ENCODE results near the gene OSBPL3. TPM values are rescaled to one million over a fixed set of nuclear protein-coding genes. Genes with fewer than 3 reads are reported as not detected.

The OSBPL3 gene
- total RNA-seq, 1 experiment from 2014 or later = 45.1 TPM

DNA sequence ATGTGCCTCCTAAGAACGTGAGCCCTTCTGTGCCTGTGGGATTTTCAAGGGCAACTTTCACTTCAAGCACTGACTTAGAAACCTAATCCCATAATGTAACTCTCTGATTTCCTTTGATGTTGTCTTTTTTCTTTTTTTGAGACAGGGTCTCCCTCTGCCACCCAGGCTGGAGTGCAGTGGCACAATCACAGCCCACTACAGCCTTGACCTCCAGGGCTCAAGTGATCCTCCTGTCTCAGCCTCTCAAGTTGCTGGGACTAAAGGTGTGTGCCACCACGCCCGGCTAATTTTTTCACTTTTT, 158.3 kb downstream of the OSBPL3 start:
- Mint-ChIP-seq H3K36me3 (ENCODE audit: insufficient read depth, unreplicated experiment) (peaks cover 49% of the 10 kb centered on the region), H3K27ac (ENCODE audit: unreplicated experiment) (peak overlapping the region; percentile 67), H3K27me3 (ENCODE audit: insufficient read depth, unreplicated experiment) (no peaks in the 10 kb centered on the region), H3K4me1 (ENCODE audit: low read depth, unreplicated experiment) (peaks cover 33% of the 10 kb centered on the region), H3K9me3 (ENCODE audit: unreplicated experiment) (no peaks in the 10 kb centered on the region), H3K4me3 (ENCODE audit: unreplicated experiment) (no peak overlapping the region)
- Histone ChIP-seq H3K36me3 (ENCODE audit: control insufficient read depth, insufficient read depth, low read length) (no peaks in the 10 kb centered on the region), H3K9me3 (no peaks in the 10 kb centered on the region), H3K4me1 (peaks cover 48% of the 10 kb centered on the region), H3K4me3 (ENCODE audit: low read depth, low read length) (no peak overlapping the region), H3K27me3 (replicated peaks; ENCODE audit: control insufficient read depth, insufficient read depth, low read length) (no peaks in the 10 kb centered on the region)
- no peak for TF ChIP-seq CTCF (IDR thresholded peaks at IDR 0.05; ENCODE audit: insufficient read depth in 1 of 2, low read depth in 1 of 2, low read length in 1 of 2, severe bottlenecking in 1 of 2, unreplicated experiment in 1 of 2)
- no TSS peak for BruUV-seq (replicated peaks)
- intact Hi-C loops (cut with micrococcal nuclease; ENCODE audit: unreplicated experiment) = loop anchor here (2.0 kb wide), 1 partner anchor 79 kb away; no protein-coding TSS in a partner anchor
- ChIA-PET POLR2A (interaction anchor here (0.5 kb wide), 1 partner anchor 9 kb away, joined by 4 read pairs; no protein-coding TSS in a partner anchor), CTCF (interaction anchor here (1.2 to 2.5 kb wide), 4 partner anchors 9 to 248 kb away, joined by 3 to 18 read pairs (median 8); no protein-coding TSS in a partner anchor)
- no peak for DNase-seq

DNA sequence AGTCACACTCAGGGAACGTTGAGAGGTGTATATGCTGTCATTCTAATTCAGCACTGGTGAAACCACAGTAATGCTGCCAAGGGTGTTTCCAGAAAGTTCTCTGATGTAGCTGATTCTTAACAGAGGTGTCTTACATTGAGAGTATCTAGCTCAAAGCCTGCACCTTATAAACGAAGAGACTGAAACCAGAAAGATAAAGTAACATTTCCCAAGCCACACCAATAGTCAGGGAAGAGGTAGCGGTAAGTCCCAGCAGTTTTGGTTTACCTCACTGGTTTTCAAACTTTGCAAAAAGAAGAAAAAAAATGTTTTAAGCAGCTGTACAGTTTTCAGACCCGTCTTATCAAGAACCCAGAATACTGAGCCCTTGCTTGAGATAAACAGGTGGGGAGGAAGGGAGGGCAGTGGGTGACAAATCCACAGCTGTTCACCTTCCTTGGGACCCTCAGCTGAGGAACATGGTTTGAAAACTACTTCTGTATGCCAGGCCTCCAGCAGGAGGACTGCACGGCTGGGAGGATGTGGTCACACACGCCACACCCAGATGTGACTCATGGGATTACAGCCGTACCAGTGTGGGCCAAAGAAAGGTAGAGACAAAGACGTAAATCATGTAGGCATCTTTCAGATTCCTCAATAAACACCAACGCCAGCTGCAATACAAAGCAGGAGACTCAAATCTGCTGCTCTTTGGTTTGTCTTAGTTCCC, 158.8 kb downstream of the OSBPL3 start:
- peak overlapping the region; percentile 67 for H3K27ac Mint-ChIP-seq (ENCODE audit: unreplicated experiment)
- H3K36me3 Mint-ChIP-seq (ENCODE audit: insufficient read depth, unreplicated experiment) = peaks cover 47% of the 10 kb centered on the region
- H3K9me3 ChIP-seq = no peaks in the 10 kb centered on the region
- TSS peak; percentile 39 for BruUV-seq (replicated peaks)
- H3K4me3 Mint-ChIP-seq (ENCODE audit: unreplicated experiment) = no peak overlapping the region
- POLR2A ChIA-PET = interaction anchor here (0.5 kb wide), 1 partner anchor 9 kb away, joined by 4 read pairs; no protein-coding TSS in a partner anchor
- no peaks in the 10 kb centered on the region for H3K36me3 ChIP-seq (ENCODE audit: control insufficient read depth, insufficient read depth, low read length)
- H3K27me3 Mint-ChIP-seq (ENCODE audit: insufficient read depth, unreplicated experiment) = no peaks in the 10 kb centered on the region
- H3K9me3 Mint-ChIP-seq (ENCODE audit: unreplicated experiment) = no peaks in the 10 kb centered on the region
- TF ChIP-seq CTCF (IDR thresholded peaks at IDR 0.05; ENCODE audit: insufficient read depth in 1 of 2, low read depth in 1 of 2, low read length in 1 of 2, severe bottlenecking in 1 of 2, unreplicated experiment in 1 of 2) = no peak
- intact Hi-C loops (cut with micrococcal nuclease; ENCODE audit: unreplicated experiment) = loop anchor here (2.0 kb wide), 1 partner anchor 80 kb away; no protein-coding TSS in a partner anchor
- CTCF ChIA-PET = interaction anchor here (0.6 to 2.5 kb wide), 8 partner anchors 9 to 276 kb away, joined by 3 to 18 read pairs (median 5); partner anchors contain the start of gene OSBPL3
- DNase-seq = peak; percentile 58 to 85
- peaks cover 43% of the 10 kb centered on the region for H3K4me1 ChIP-seq
- peaks cover 28% of the 10 kb centered on the region for H3K4me1 Mint-ChIP-seq (ENCODE audit: low read depth, unreplicated experiment)
- no peaks in the 10 kb centered on the region for H3K27me3 ChIP-seq (replicated peaks; ENCODE audit: control insufficient read depth, insufficient read depth, low read length)
- no peak overlapping the region for H3K4me3 ChIP-seq (ENCODE audit: low read depth, low read length)

DNA sequence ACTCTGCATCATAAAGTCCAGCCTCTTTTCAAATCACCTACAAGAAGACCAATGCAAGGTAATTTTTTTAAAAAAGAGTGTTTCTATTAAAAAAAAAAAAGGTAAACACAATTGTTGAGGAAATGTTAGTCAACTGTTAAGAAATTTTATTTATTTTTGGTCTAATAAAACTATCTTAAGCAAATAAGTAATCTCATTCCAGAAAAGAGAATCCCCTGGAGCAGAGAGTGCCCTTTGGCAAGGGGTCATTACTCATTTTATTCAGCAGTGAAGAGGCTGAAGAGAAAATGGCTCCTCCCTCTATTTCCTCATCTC, 159.3 kb downstream of the OSBPL3 start:
- peak overlapping the region; percentile 67 for H3K27ac Mint-ChIP-seq (ENCODE audit: unreplicated experiment)
- H3K4me1 ChIP-seq = peaks cover 38% of the 10 kb centered on the region
- no TSS peak for BruUV-seq (replicated peaks)
- peak in 1 of 2 experiments; percentile 24 for DNase-seq
- no peaks in the 10 kb centered on the region for H3K36me3 ChIP-seq (ENCODE audit: control insufficient read depth, insufficient read depth, low read length)
- H3K27me3 ChIP-seq (replicated peaks; ENCODE audit: control insufficient read depth, insufficient read depth, low read length) = no peaks in the 10 kb centered on the region
- H3K36me3 Mint-ChIP-seq (ENCODE audit: insufficient read depth, unreplicated experiment) = peaks cover 42% of the 10 kb centered on the region
- intact Hi-C loops (cut with micrococcal nuclease; ENCODE audit: unreplicated experiment) = loop anchor here (1.0 to 2.0 kb wide), 6 partner anchors 38 to 273 kb away; no protein-coding TSS in a partner anchor
- H3K9me3 ChIP-seq = no peaks in the 10 kb centered on the region
- peak overlapping the region; percentile 41 for H3K4me3 Mint-ChIP-seq (ENCODE audit: unreplicated experiment)
- ChIA-PET CTCF (interaction anchor here (0.6 to 2.5 kb wide), 7 partner anchors 8 to 273 kb away, joined by 3 to 18 read pairs (median 5); partner anchors contain the start of gene OSBPL3), POLR2A (no interaction called here)
- no peaks in the 10 kb centered on the region for H3K9me3 Mint-ChIP-seq (ENCODE audit: unreplicated experiment)
- H3K27me3 Mint-ChIP-seq (ENCODE audit: insufficient read depth, unreplicated experiment) = no peaks in the 10 kb centered on the region
- no peak for TF ChIP-seq CTCF (IDR thresholded peaks at IDR 0.05; ENCODE audit: insufficient read depth in 1 of 2, low read depth in 1 of 2, low read length in 1 of 2, severe bottlenecking in 1 of 2, unreplicated experiment in 1 of 2)
- peaks cover 22% of the 10 kb centered on the region for H3K4me1 Mint-ChIP-seq (ENCODE audit: low read depth, unreplicated experiment)
- H3K4me3 ChIP-seq (ENCODE audit: low read depth, low read length) = no peak overlapping the region
